T-helper 1 cell treated with Interleukin-12 subunit alpha and Interleukin-12 subunit beta and Interleukin-4 antibody, amounts not matched to agents 30 μg/mL and 1 μg/mL, for 36 hours (primary cell): ENCODE results near the gene LPCAT2.

Source experiments
- H3K27ac Mint-ChIP-seq: one replicate; pipeline ENCODE4 v1.8.0; 2021; ENCODE audit warnings: mild to moderate bottlenecking, mixed read lengths
- H3K27me3 Mint-ChIP-seq: one replicate; pipeline ENCODE4 v1.8.0; 2021; ENCODE audit warnings: low read depth, mixed read lengths
- H3K36me3 Mint-ChIP-seq: one replicate; pipeline ENCODE4 v1.8.0; 2021; ENCODE audit warnings: low read depth, mixed read lengths
- H3K4me1 Mint-ChIP-seq: one replicate; pipeline ENCODE4 v1.8.0; 2021; ENCODE audit warnings: low read depth, mixed read lengths
- H3K4me3 Mint-ChIP-seq: one replicate; pipeline ENCODE4 v1.8.0; 2021; ENCODE audit warnings: mild to moderate bottlenecking, moderate library complexity, mixed read lengths
- H3K9me3 Mint-ChIP-seq: one replicate; pipeline ENCODE4 v1.8.0; 2021; ENCODE audit warnings: mixed read lengths

LPCAT2 gene

GRCh38 chr16:55539488-55539887 lies 30.6 kb downstream of the LPCAT2 start:
- Mint-ChIP-seq H3K4me1 (no peaks in the 10 kb centered on the region), H3K9me3 (no peaks in the 10 kb centered on the region), H3K36me3 (no peaks in the 10 kb centered on the region), H3K27me3 (no peaks in the 10 kb centered on the region), H3K27ac (no peak overlapping the region), H3K4me3 (no peak overlapping the region)

- no peak overlapping the region for H3K27ac Mint-ChIP-seq
- H3K4me3 Mint-ChIP-seq, result no peak overlapping the region
- no peaks in the 10 kb centered on the region for H3K4me1 Mint-ChIP-seq
- no peaks in the 10 kb centered on the region for H3K27me3 Mint-ChIP-seq
- no peaks in the 10 kb centered on the region for H3K36me3 Mint-ChIP-seq
- no peaks in the 10 kb centered on the region for H3K9me3 Mint-ChIP-seq
These were observed 31.3 kb downstream of the LPCAT2 start for GRCh38 chr16:55540221-55540620.

- H3K9me3 Mint-ChIP-seq, result no peaks in the 10 kb centered on the region
- no peaks in the 10 kb centered on the region for H3K4me1 Mint-ChIP-seq
- H3K36me3 Mint-ChIP-seq, result no peaks in the 10 kb centered on the region
- H3K27ac Mint-ChIP-seq, result no peak overlapping the region
- H3K27me3 Mint-ChIP-seq, result no peaks in the 10 kb centered on the region
- H3K4me3 Mint-ChIP-seq, result no peak overlapping the region
These were observed 33.7 kb downstream of the LPCAT2 start for GRCh38 chr16:55542459-55543082.

GRCh38 chr16:55543472-55543871 lies 34.6 kb downstream of the LPCAT2 start:
- no peak overlapping the region for H3K27ac Mint-ChIP-seq
- no peaks in the 10 kb centered on the region for H3K36me3 Mint-ChIP-seq
- no peaks in the 10 kb centered on the region for H3K9me3 Mint-ChIP-seq
- no peaks in the 10 kb centered on the region for H3K27me3 Mint-ChIP-seq
- H3K4me3 Mint-ChIP-seq, result no peak overlapping the region
- no peaks in the 10 kb centered on the region for H3K4me1 Mint-ChIP-seq

GRCh38 chr16:55552621-55553020 lies 43.7 kb downstream of the LPCAT2 start:
- H3K36me3 Mint-ChIP-seq, result no peaks in the 10 kb centered on the region
- no peaks in the 10 kb centered on the region for H3K9me3 Mint-ChIP-seq
- no peak overlapping the region for H3K4me3 Mint-ChIP-seq
- no peak overlapping the region for H3K27ac Mint-ChIP-seq
- no peaks in the 10 kb centered on the region for H3K27me3 Mint-ChIP-seq
- no peaks in the 10 kb centered on the region for H3K4me1 Mint-ChIP-seq

GRCh38 chr16:55555436-55555835 lies 46.6 kb downstream of the LPCAT2 start:
- Mint-ChIP-seq H3K27ac (no peak overlapping the region), H3K27me3 (no peaks in the 10 kb centered on the region), H3K36me3 (no peaks in the 10 kb centered on the region), H3K4me3 (no peak overlapping the region), H3K4me1 (no peaks in the 10 kb centered on the region), H3K9me3 (no peaks in the 10 kb centered on the region)

GRCh38 chr16:55557186-55557585 lies 48.3 kb downstream of the LPCAT2 start:
- Mint-ChIP-seq H3K4me1 (no peaks in the 10 kb centered on the region), H3K4me3 (no peak overlapping the region), H3K36me3 (no peaks in the 10 kb centered on the region), H3K9me3 (no peaks in the 10 kb centered on the region), H3K27me3 (no peaks in the 10 kb centered on the region), H3K27ac (no peak overlapping the region)

- no peaks in the 10 kb centered on the region for H3K36me3 Mint-ChIP-seq
- H3K27ac Mint-ChIP-seq, result no peak overlapping the region
- no peaks in the 10 kb centered on the region for H3K4me1 Mint-ChIP-seq
- H3K9me3 Mint-ChIP-seq, result no peaks in the 10 kb centered on the region
- peaks cover 6% of the 10 kb centered on the region for H3K27me3 Mint-ChIP-seq
- no peak overlapping the region for H3K4me3 Mint-ChIP-seq
These were observed 50.4 kb downstream of the LPCAT2 start for GRCh38 chr16:55559233-55559632.

- no peak overlapping the region for H3K4me3 Mint-ChIP-seq
- H3K36me3 Mint-ChIP-seq, result no peaks in the 10 kb centered on the region
These were observed 51.2 kb downstream of the LPCAT2 start for GRCh38 chr16:55559933-55560516.

GRCh38 chr16:55561319-55561848 lies 52.5 kb downstream of the LPCAT2 start:
- Mint-ChIP-seq H3K4me3 (no peak overlapping the region), H3K27ac (no peak overlapping the region), H3K9me3 (no peaks in the 10 kb centered on the region), H3K27me3 (peaks cover 6% of the 10 kb centered on the region), H3K4me1 (no peaks in the 10 kb centered on the region), H3K36me3 (no peaks in the 10 kb centered on the region)

More at GRCh38 chr16:55559933-55560516, 51.2 kb downstream of the LPCAT2 start:
- no peaks in the 10 kb centered on the region for H3K4me1 Mint-ChIP-seq
- H3K9me3 Mint-ChIP-seq, result no peaks in the 10 kb centered on the region
- peaks cover 6% of the 10 kb centered on the region for H3K27me3 Mint-ChIP-seq
- H3K27ac Mint-ChIP-seq, result no peak overlapping the region

GRCh38 chr16:55562936-55563335 lies 54.1 kb downstream of the LPCAT2 start:
- Mint-ChIP-seq H3K9me3 (no peaks in the 10 kb centered on the region), H3K36me3 (no peaks in the 10 kb centered on the region)

GRCh38 chr16:55563797-55564196 lies 54.9 kb downstream of the LPCAT2 start:
- no peaks in the 10 kb centered on the region for H3K9me3 Mint-ChIP-seq
- H3K36me3 Mint-ChIP-seq, result no peaks in the 10 kb centered on the region
- no peak overlapping the region for H3K4me3 Mint-ChIP-seq
- H3K27ac Mint-ChIP-seq, result no peak overlapping the region
- peaks cover 12% of the 10 kb centered on the region for H3K27me3 Mint-ChIP-seq
- no peaks in the 10 kb centered on the region for H3K4me1 Mint-ChIP-seq

More at GRCh38 chr16:55562936-55563335, 54.1 kb downstream of the LPCAT2 start:
- Mint-ChIP-seq H3K27ac (no peak overlapping the region), H3K4me3 (no peak overlapping the region), H3K27me3 (peaks cover 12% of the 10 kb centered on the region), H3K4me1 (no peaks in the 10 kb centered on the region)

GRCh38 chr16:55565086-55565485 lies 56.2 kb downstream of the LPCAT2 start:
- Mint-ChIP-seq H3K27me3 (peaks cover 12% of the 10 kb centered on the region), H3K36me3 (no peaks in the 10 kb centered on the region), H3K4me1 (no peaks in the 10 kb centered on the region), H3K4me3 (no peak overlapping the region), H3K27ac (no peak overlapping the region), H3K9me3 (no peaks in the 10 kb centered on the region)

GRCh38 chr16:55566432-55567175 lies 57.7 kb downstream of the LPCAT2 start, which contains the start of gene CAPNS2:
TSS of gene CAPNS2 (plus strand) at chr16:55566684. CDS start at chr16:55566757, 73 bp downstream.
- Mint-ChIP-seq H3K27me3 (peaks cover 12% of the 10 kb centered on the region), H3K27ac (no peak within 1 kb of the TSS), H3K4me1 (no peaks in the 10 kb centered on the region), H3K36me3 (no peaks in the 10 kb centered on the region), H3K4me3 (no peak within 1 kb of the TSS), H3K9me3 (no peaks in the 10 kb centered on the region)

GRCh38 chr16:55567382-55567781 lies 58.5 kb downstream of the LPCAT2 start:
- H3K27ac Mint-ChIP-seq, result no peak overlapping the region
- H3K36me3 Mint-ChIP-seq, result no peaks in the 10 kb centered on the region
- H3K27me3 Mint-ChIP-seq, result peaks cover 12% of the 10 kb centered on the region
- no peak overlapping the region for H3K4me3 Mint-ChIP-seq
- no peaks in the 10 kb centered on the region for H3K4me1 Mint-ChIP-seq
- H3K9me3 Mint-ChIP-seq, result no peaks in the 10 kb centered on the region
